ENCODE data around the gene ATG7.

GRCh38 chr3:11302444-11302843 is 30.2 kb downstream of the ATG7 start:
- TF ChIP-seq CTCF (conservative IDR thresholded peaks at IDR 0.05; ENCODE audit: low read length): no peak
- no peak for TF ChIP-seq EZH2phosphoT487 (IDR thresholded peaks at IDR 0.05; ENCODE audit: borderline replicate concordance, low read depth, low read length)

Measured in OCI-LY7 (cell line).